ENCODE results near the gene FBXO10.

GRCh38 chr9:37509536-37509935 is 66.6 kb downstream of the FBXO10 start:
- TF ChIP-seq ZNF532 (CRISPR knock-in tag; IDR thresholded peaks at IDR 0.05; ENCODE audit: borderline replicate concordance), result no peak
- TF ChIP-seq JUN (CRISPR knock-in tag; IDR thresholded peaks at IDR 0.05), result no peak
- TF ChIP-seq, protein P1, sequence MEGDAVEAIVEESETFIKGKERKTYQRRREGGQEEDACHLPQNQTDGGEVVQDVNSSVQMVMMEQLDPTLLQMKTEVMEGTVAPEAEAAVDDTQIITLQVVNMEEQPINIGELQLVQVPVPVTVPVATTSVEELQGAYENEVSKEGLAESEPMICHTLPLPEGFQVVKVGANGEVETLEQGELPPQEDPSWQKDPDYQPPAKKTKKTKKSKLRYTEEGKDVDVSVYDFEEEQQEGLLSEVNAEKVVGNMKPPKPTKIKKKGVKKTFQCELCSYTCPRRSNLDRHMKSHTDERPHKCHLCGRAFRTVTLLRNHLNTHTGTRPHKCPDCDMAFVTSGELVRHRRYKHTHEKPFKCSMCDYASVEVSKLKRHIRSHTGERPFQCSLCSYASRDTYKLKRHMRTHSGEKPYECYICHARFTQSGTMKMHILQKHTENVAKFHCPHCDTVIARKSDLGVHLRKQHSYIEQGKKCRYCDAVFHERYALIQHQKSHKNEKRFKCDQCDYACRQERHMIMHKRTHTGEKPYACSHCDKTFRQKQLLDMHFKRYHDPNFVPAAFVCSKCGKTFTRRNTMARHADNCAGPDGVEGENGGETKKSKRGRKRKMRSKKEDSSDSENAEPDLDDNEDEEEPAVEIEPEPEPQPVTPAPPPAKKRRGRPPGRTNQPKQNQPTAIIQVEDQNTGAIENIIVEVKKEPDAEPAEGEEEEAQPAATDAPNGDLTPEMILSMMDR (IDR thresholded peaks at IDR 0.05), result no peak
- TF ChIP-seq ZNF219 (CRISPR knock-in tag; IDR thresholded peaks at IDR 0.05; ENCODE audit: borderline replicate concordance), result no peak
- no peak for TF ChIP-seq USF1 (CRISPR knock-in tag; IDR thresholded peaks at IDR 0.05)
- TF ChIP-seq, protein P2, sequence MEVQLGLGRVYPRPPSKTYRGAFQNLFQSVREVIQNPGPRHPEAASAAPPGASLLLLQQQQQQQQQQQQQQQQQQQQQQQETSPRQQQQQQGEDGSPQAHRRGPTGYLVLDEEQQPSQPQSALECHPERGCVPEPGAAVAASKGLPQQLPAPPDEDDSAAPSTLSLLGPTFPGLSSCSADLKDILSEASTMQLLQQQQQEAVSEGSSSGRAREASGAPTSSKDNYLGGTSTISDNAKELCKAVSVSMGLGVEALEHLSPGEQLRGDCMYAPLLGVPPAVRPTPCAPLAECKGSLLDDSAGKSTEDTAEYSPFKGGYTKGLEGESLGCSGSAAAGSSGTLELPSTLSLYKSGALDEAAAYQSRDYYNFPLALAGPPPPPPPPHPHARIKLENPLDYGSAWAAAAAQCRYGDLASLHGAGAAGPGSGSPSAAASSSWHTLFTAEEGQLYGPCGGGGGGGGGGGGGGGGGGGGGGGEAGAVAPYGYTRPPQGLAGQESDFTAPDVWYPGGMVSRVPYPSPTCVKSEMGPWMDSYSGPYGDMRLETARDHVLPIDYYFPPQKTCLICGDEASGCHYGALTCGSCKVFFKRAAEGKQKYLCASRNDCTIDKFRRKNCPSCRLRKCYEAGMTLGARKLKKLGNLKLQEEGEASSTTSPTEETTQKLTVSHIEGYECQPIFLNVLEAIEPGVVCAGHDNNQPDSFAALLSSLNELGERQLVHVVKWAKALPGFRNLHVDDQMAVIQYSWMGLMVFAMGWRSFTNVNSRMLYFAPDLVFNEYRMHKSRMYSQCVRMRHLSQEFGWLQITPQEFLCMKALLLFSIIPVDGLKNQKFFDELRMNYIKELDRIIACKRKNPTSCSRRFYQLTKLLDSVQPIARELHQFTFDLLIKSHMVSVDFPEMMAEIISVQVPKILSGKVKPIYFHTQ (CRISPR knock-in tag; IDR thresholded peaks at IDR 0.05), result no peak
- no peak for TF ChIP-seq SP1 (CRISPR knock-in tag; conservative IDR thresholded peaks at IDR 0.05)

Data from WTC11 (cell line).